Rectal smooth muscle tissue (tissue), 1 donor: ENCODE measurements around the gene ANKRD13C.
A peak's percentile ranks its signal among the peaks of the same experiment; 100 is the strongest.

Experiments
- H3K27ac ChIP-seq: one replicate; pipeline ENCODE4 v1.7.0; 2013; ENCODE audit warnings: low read depth, low read length, inconsistent platforms
- H3K27me3 ChIP-seq: one replicate; pipeline ENCODE4 v1.7.0; 2013; ENCODE audit warnings: low read length; ENCODE audit not compliant: control insufficient read depth, insufficient read depth
- H3K36me3 ChIP-seq: one replicate; pipeline ENCODE4 v1.7.0; 2013; ENCODE audit warnings: low read length; ENCODE audit not compliant: control insufficient read depth, insufficient read depth
- H3K4me1 ChIP-seq: one replicate; pipeline ENCODE4 v1.7.0; 2013; ENCODE audit warnings: low read length; ENCODE audit not compliant: control insufficient read depth, insufficient read depth
- H3K4me3 ChIP-seq: one replicate; pipeline ENCODE4 v1.7.0; 2013; ENCODE audit warnings: low read length
- H3K9ac ChIP-seq: one replicate; pipeline ENCODE4 v1.7.0; 2013; ENCODE audit warnings: low read length

ANKRD13C gene

DNA sequence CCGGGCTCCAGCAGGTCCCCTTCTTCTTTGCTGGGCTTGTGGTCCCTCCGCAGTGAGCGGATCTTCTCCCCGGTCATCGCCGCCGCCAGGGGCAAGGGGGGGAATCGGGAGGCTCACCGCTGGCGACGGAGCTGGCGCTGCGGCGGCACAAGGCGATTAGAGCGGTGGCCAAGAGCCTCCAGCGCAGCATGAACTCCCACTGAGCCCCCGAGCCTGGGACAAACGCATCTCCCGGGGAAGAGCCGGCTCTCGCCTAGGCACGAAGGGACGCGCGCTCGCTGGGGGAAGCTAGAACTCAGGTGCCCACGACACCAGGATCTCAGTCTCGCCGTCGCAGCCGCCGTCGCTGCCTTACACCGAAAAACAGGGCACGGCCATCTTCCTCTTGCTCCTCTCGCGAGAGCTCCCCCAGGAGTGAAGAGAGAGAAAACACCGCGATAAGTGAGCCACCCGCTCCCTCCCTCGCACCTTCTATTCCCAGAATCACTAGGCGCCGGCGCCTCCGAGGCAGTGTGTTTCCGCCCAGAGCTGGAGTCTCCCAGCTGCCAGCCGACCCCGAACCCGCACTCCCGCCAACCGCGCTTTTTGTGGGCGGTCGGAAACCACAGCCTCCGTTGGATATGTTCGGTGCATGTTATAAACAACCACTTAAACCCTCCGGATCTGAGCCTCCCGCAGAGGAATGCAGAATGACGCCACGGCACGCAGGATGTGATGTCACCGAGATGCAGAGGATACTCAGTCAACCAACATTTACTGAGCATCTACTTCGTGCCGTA is at the start of gene ANKRD13C:
TSS of gene ANKRD13C (minus strand) at position 391 of the 779 bp plus-strand sequence. CDS start at position 77, 314 bp downstream.
- H3K9ac ChIP-seq: peak within 1 kb of the TSS; percentile 59
- H3K4me3 ChIP-seq: peak within 1 kb of the TSS; percentile 85
- peaks cover 8% of the 10 kb centered on the region for H3K4me1 ChIP-seq
- no peaks in the 10 kb centered on the region for H3K27me3 ChIP-seq
- peak within 1 kb of the TSS; percentile 85 for H3K27ac ChIP-seq
- no peaks in the 10 kb centered on the region for H3K36me3 ChIP-seq

- Histone ChIP-seq H3K27me3 (no peaks in the 10 kb centered on the region), H3K36me3 (no peaks in the 10 kb centered on the region)
These were observed 49.2 kb upstream of the ANKRD13C start for GRCh38 chr1:70403759-70404158.

DNA sequence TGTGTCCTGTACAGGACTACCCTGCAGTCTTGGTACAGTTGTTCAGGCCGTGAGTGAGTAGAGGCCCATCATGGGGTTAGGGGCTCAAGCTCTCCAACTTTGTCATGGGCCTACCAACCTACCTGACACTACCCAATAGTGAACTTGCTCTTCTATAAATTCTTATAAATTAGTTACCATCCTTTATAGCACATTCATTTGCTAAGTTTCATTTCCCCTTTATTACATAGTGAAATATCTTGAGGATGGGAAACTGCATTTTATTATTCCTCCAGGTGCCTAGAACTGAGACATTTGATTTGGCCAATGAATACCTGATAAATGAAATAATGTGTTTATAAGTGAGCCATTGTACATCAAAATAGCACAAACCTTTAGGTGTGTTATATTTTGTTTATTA is 47.5 kb upstream of the ANKRD13C start:
- H3K27me3 ChIP-seq: no peaks in the 10 kb centered on the region
- no peak overlapping the region for H3K9ac ChIP-seq
- no peaks in the 10 kb centered on the region for H3K4me1 ChIP-seq
- H3K4me3 ChIP-seq: no peak overlapping the region
- H3K27ac ChIP-seq: no peak overlapping the region
- H3K36me3 ChIP-seq: no peaks in the 10 kb centered on the region

More at GRCh38 chr1:70403759-70404158, 49.2 kb upstream of the ANKRD13C start:
- H3K4me3 ChIP-seq: no peak overlapping the region
- no peak overlapping the region for H3K27ac ChIP-seq
- no peak overlapping the region for H3K9ac ChIP-seq
- H3K4me1 ChIP-seq: no peaks in the 10 kb centered on the region

DNA sequence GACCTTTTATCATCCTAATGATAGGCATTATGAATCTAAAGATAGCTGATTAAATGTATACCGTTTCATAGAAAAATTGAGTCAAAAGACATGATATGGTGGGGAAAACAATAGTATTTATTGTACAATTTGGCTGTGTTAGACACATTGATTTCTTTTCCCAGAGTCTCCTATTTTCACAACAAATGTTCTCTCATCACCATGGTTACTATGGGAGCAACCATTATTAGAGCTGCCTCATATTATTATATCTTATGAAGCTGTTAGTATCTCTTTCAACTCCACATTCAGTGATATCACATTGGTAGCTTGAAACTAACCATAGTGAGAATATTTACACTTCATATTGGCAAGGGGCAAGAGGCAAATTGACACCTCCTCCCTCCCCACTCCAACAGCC is 45.8 kb upstream of the ANKRD13C start:
- Histone ChIP-seq H3K9ac (no peak overlapping the region), H3K36me3 (no peaks in the 10 kb centered on the region), H3K4me3 (no peak overlapping the region), H3K27me3 (no peaks in the 10 kb centered on the region), H3K4me1 (no peaks in the 10 kb centered on the region), H3K27ac (no peak overlapping the region)

DNA sequence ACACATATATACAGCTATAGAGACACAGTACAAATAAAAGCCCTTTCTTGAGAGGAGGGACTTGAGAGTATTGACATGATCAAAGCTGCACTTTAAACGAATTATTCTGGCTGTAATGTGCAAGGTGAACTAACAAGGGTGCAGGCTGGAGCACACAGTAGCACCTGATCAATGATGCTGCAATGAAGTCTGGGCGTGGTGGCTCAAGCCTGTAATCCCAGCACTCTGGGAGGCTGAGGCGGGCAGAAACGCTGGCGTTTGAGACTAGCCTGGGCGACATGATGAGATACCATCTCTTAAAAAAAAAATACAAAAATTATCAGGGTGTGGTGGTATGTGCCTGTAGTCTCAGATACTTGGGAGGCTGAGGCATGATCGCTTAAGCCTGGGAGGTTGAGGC is 42.5 kb upstream of the ANKRD13C start:
- Histone ChIP-seq H3K4me3 (no peak overlapping the region), H3K27ac (no peak overlapping the region), H3K9ac (no peak overlapping the region), H3K36me3 (no peaks in the 10 kb centered on the region), H3K27me3 (no peaks in the 10 kb centered on the region), H3K4me1 (no peaks in the 10 kb centered on the region)

- Histone ChIP-seq H3K27me3 (no peaks in the 10 kb centered on the region), H3K27ac (no peak overlapping the region), H3K4me1 (no peaks in the 10 kb centered on the region), H3K36me3 (no peaks in the 10 kb centered on the region), H3K9ac (no peak overlapping the region), H3K4me3 (no peak overlapping the region)
These were observed 42.1 kb upstream of the ANKRD13C start for GRCh38 chr1:70396607-70397006.

DNA sequence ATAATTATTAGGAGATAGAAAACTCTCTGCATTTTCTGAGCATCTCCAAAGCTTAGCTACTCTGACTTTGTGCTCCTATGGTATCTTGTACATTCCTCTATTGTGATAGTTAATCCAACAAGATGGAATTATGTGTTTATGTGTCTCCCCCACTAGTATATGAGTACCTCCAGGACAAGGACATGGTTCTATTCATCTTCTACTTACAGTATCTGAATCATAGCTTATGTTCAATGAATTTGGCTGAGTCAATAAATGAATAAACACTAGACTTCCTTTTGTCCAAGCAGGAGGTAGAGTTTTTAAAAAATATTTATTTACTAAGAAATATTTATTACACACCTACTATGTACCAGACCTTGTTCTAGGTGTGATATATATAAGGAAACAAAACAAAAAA is 38.1 kb upstream of the ANKRD13C start:
- H3K27me3 ChIP-seq: no peaks in the 10 kb centered on the region
- H3K4me3 ChIP-seq: no peak overlapping the region
- H3K9ac ChIP-seq: no peak overlapping the region
- H3K27ac ChIP-seq: no peak overlapping the region
- no peaks in the 10 kb centered on the region for H3K36me3 ChIP-seq
- no peaks in the 10 kb centered on the region for H3K4me1 ChIP-seq

DNA sequence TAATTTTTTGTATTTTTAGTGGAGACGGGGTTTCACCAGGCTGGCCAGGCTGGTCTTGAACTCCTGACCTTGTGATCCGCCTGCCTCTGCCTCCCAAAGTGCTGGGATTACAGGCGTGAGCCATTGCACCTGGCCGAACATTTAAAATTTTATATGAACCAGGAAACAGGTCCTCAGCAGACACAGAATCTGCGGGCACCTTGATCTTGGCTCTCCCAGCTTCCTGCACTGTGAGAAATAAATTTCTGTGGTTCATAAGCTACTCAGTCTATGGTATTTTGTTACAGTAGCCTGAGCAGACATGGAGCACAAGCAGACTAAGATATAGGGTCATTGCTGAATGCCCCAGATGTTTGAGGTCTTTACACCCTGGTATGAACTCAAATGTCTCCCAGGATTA is 33.0 kb upstream of the ANKRD13C start:
- no peak overlapping the region for H3K9ac ChIP-seq

GRCh38 chr1:70386121-70386520 is 31.6 kb upstream of the ANKRD13C start:
- no peak overlapping the region for H3K4me3 ChIP-seq
- H3K27ac ChIP-seq: no peak overlapping the region
- no peaks in the 10 kb centered on the region for H3K4me1 ChIP-seq
- H3K27me3 ChIP-seq: no peaks in the 10 kb centered on the region
- H3K9ac ChIP-seq: no peak overlapping the region
- H3K36me3 ChIP-seq: no peaks in the 10 kb centered on the region

More for the DNA sequence above, 33.0 kb upstream of the ANKRD13C start:
- Histone ChIP-seq H3K4me1 (no peaks in the 10 kb centered on the region), H3K27me3 (no peaks in the 10 kb centered on the region), H3K4me3 (no peak overlapping the region), H3K36me3 (no peaks in the 10 kb centered on the region), H3K27ac (no peak overlapping the region)

DNA sequence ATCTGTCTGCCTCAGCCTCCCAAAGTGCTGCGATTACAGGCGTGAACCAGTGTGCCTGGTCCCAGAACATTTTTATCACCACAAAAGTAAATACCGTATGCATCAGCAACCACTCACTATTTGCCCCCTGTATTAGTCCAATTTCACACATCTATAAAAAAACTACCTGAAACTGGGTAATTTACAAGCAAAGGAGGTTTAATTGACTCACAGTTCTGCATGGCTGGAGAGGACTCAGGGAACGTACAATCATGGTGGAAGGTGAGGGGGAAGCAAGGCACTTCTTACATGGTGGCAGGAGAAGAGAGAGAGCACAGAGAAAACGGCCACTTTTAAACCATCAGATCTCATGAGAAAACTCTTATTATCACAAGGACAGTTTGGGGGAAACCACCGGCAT is 31.0 kb upstream of the ANKRD13C start:
- no peaks in the 10 kb centered on the region for H3K4me1 ChIP-seq
- H3K4me3 ChIP-seq: no peak overlapping the region
- H3K9ac ChIP-seq: no peak overlapping the region
- H3K27me3 ChIP-seq: no peaks in the 10 kb centered on the region
- H3K27ac ChIP-seq: no peak overlapping the region
- H3K36me3 ChIP-seq: no peaks in the 10 kb centered on the region

GRCh38 chr1:70384542-70384941 is 30.0 kb upstream of the ANKRD13C start:
- no peaks in the 10 kb centered on the region for H3K36me3 ChIP-seq
- H3K9ac ChIP-seq: no peak overlapping the region
- H3K27ac ChIP-seq: no peak overlapping the region
- H3K4me3 ChIP-seq: no peak overlapping the region
- H3K27me3 ChIP-seq: no peaks in the 10 kb centered on the region
- H3K4me1 ChIP-seq: no peaks in the 10 kb centered on the region

DNA sequence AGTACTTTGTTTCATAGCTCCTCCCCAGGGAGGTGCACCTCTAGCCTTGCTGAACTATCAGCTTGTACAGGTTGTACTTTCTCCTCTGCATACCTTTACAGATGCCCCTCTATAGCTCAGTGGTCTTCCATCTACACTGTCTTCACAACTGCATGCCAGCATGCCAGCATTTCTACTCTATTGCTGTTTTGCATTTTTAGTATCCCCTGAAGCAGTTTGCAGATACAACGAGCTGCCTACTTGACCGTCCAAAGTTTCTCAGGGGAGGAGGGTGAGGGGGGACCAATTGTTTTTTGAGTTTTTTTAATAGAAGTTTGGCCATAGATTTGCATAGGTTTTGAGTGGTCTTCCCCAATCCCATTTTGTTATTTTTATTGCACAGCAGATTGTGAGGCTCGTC is 29.0 kb upstream of the ANKRD13C start:
- no peaks in the 10 kb centered on the region for H3K4me1 ChIP-seq
- H3K4me3 ChIP-seq: no peak overlapping the region
- H3K9ac ChIP-seq: no peak overlapping the region
- H3K27ac ChIP-seq: no peak overlapping the region
- no peaks in the 10 kb centered on the region for H3K36me3 ChIP-seq
- no peaks in the 10 kb centered on the region for H3K27me3 ChIP-seq

DNA sequence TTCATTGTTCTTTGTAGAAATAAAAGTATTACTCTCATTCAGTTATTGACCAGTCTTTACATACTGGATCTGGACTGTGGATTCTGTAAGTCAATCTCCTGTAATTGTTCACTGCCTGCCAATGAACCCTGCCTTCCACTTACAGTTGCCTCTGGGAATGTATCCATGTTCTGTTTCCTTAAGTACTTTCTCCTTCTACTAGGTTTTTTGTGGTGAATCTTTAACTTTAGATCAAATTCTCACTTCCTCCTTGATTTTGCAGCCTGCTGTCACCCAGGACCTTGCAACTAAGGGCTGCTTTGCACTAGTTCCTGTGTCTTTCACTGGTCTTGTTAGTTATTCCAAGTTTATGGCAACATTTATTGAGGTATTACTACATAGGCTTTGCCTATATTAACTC is 28.2 kb upstream of the ANKRD13C start:
- H3K4me3 ChIP-seq: no peak overlapping the region
- H3K4me1 ChIP-seq: no peaks in the 10 kb centered on the region
- H3K36me3 ChIP-seq: no peaks in the 10 kb centered on the region
- H3K27ac ChIP-seq: no peak overlapping the region
- H3K9ac ChIP-seq: no peak overlapping the region
- no peaks in the 10 kb centered on the region for H3K27me3 ChIP-seq
